Suppressor macrophage treated with lipopolysaccharide for 1 hour (primary cell): Measurements from ENCODE around the gene LINC00237.
A peak's percentile ranks its signal among the peaks of the same experiment; 100 is the strongest.

Source experiments
- DNase-seq, 3 donors: peaks; one replicate each; pipeline ENCODE4 v3.0.0-alpha.2; 2020 to 2022

LINC00237 gene

GRCh38 chr20:21106171-21107017, at the start of gene LINC00237:
Gene LINC00237, minus strand, starts transcription at chr20:21106358.
- DNase-seq, result no peak

- DNase-seq, result no peak
These were observed 49.1 kb upstream of the LINC00237 start for GRCh38 chr20:21155268-21155667.

- no peak for DNase-seq
These were observed 48.5 kb upstream of the LINC00237 start for GRCh38 chr20:21154692-21155091.

GRCh38 chr20:21151791-21152190, 45.6 kb upstream of the LINC00237 start:
- no peak for DNase-seq

GRCh38 chr20:21149344-21149743, 43.2 kb upstream of the LINC00237 start:
- no peak for DNase-seq

GRCh38 chr20:21147593-21147992, 41.4 kb upstream of the LINC00237 start:
- DNase-seq, result peak in 2 of 3 donors; percentile 3 to 21

GRCh38 chr20:21146215-21146614, 40.1 kb upstream of the LINC00237 start:
- no peak for DNase-seq

GRCh38 chr20:21145424-21145823, 39.3 kb upstream of the LINC00237 start:
- DNase-seq, result no peak

- DNase-seq, result no peak
These were observed 37.2 kb upstream of the LINC00237 start for GRCh38 chr20:21143194-21143890.

GRCh38 chr20:21141825-21142224, 35.7 kb upstream of the LINC00237 start:
- DNase-seq, result no peak

- no peak for DNase-seq
These were observed 33.9 kb upstream of the LINC00237 start for GRCh38 chr20:21139881-21140566.

- no peak for DNase-seq
These were observed 30.9 kb upstream of the LINC00237 start for GRCh38 chr20:21137078-21137477.

- no peak for DNase-seq
These were observed 30.0 kb upstream of the LINC00237 start for GRCh38 chr20:21136015-21136732.

- no peak for DNase-seq
These were observed 28.8 kb upstream of the LINC00237 start for GRCh38 chr20:21134883-21135493.

GRCh38 chr20:21133917-21134622, 27.9 kb upstream of the LINC00237 start:
- no peak for DNase-seq

- DNase-seq, result no peak
These were observed 27.2 kb upstream of the LINC00237 start for GRCh38 chr20:21133404-21133803.

GRCh38 chr20:21129861-21130260, 23.7 kb upstream of the LINC00237 start:
- no peak for DNase-seq

- no peak for DNase-seq
These were observed 21.2 kb upstream of the LINC00237 start for GRCh38 chr20:21127201-21127981.

- DNase-seq, result no peak
These were observed 20.4 kb upstream of the LINC00237 start for GRCh38 chr20:21126581-21126870.

GRCh38 chr20:21125849-21126580, 19.9 kb upstream of the LINC00237 start, which contains the start of gene KIZ:
Gene KIZ, plus strand, starts transcription at chr20:21126082. Its CDS starts 34 bp downstream, at chr20:21126116.
- peak; percentile 97 to 100 (median 99) for DNase-seq
